NT2/D1 (cell line): ENCODE measurements around the gene CSF2RB.

Experiments used
- YY1 ChIP-seq: IDR thresholded peaks from 2 replicates; pipeline ENCODE4 v1.6.1; 2011; ENCODE audit not compliant: insufficient read length, insufficient read depth
- ZNF274 ChIP-seq: IDR thresholded peaks from 2 replicates; pipeline ENCODE4 v1.6.1; 2011; ENCODE audit warnings: mild to moderate bottlenecking, low read depth, low read length

GRCh38 chr22:36873614-36874308 is 39.7 kb upstream of the CSF2RB start:
- TF ChIP-seq ZNF274 (no peak), YY1 (no peak)
